NOMO-1 treated with DMSO at 0.1 percent for 48 hours (cell line): Measurements from ENCODE around the gene CTCFL.
"Not testable (repeated sequence)": the region's sequence is repeated elsewhere in the genome, so short reads cannot be mapped to it uniquely, and the experiment has no call there.

Experiments used
- DNase-seq: peaks from one replicate; lab custom pipeline; 2025; ENCODE audit not compliant: unreplicated experiment; lab: John Stamatoyannopoulos, UW

CTCFL gene

DNA sequence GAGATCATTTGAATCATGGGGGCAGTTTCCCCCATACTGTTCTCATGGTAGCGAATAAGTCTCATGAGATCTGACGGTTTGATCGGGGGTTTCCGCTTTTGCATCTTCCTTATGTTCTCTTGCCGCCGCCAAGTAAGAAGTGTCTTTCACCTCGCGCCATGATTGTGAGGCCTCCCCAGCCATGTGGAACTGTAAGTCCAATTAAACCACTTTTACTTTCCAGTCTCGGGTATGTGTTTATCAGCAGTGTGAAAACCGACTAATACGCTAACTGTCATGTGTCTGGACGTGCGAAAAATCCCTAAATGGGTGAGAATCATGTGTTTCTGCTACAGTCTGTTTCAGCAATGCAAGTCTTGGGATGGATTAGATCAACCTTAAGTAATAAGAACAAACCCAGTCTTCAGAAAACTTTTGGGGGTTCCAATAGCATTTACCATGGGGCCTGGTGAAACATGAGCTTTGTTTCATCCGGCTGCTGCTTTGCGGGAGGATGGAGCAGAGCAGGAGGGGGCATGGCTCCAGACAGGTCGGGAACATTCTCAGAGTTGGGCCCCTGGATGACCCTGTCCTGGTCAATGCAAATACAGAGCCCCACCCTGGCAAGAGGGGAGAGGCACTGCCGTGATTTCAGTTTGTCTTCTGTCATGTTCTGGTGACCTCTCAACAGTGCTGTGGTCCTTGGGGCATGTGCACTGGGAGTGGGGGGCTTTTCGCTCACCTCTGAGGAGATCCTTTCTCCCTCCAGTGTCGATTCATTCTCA, 41.5 kb downstream of the CTCFL start:
- DNase-seq, result no peak

- no peak for DNase-seq
Measured at GRCh38 chr20:57482796-57483195, 42.1 kb downstream of the CTCFL start.

GRCh38 chr20:57482148-57482547, 42.8 kb downstream of the CTCFL start:
- DNase-seq, result peak; percentile 42

DNA sequence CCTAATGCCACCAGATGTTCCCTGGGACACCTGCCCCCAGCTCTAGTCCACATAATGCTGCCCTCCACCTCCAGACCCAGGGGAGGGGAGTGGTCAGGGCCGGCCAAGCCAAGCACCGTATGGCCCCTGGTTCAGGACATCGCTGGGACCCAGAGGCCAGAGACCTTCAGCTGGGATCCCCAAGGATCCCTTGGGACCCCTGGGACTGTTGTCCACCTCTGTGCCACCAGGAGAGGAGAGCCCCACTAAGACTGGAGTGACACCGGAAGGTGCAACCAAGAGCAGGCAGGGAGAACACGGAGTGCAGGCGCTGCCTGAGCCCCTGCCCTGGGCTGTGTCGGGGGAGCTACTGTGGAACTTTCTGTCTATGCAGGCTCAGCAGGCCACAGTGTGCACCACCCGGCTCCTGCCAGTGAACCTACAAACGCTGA, 43.6 kb downstream of the CTCFL start:
- no peak for DNase-seq

DNA sequence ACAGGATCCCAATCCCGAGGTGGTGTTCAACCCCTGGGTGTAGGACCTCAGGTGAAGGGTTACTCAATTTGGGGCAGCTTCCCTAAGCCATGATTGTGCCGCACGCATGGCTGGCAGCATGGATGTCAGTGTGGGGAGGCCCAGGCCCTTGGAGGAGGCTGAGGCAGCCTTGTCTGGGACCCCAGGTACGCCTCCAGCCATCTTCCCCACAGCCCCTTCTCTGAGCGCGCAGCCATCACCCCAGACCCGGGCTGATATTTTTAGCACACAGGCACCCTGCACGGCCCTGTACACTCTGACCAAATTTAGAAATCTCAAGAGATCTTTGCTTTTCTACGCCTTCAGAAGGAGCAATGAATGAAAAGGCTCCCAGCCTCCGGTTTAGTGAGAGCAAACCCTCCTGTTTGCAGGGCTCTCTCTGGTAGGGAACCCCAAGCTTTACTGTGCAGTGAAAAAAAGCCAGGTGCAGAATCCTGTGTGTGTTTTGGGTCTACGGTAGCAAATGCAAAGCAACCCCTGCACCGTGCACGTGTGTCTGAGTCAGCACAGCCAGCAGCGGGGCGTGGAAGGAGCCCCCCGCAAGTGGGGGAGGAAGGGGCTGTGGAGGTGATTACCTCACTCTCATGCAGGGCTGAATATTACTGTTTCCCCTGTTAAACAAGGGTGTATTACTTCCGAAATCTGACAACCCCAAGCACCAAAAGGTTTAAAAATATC, 44.3 kb downstream of the CTCFL start:
- peak; percentile 65 for DNase-seq

DNA sequence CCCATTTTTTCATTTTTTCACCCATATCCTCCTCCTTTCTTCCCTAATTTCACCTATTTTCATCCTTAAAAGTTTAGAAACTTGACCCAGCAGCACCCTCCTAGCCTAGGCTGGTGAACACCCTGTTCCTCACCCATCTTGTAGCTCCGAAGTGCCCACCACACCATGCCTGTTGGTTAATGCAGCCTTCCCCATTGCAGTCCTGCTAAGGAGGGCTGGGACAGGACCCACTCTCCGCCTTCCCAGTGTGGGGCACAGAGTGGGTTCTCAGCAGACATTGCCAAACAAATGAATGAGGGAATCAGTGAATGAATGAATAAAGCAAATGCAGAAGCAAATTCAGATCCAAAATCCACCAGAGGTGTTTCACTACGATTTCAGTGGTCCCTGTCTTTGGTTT, 45.7 kb downstream of the CTCFL start:
- no peak for DNase-seq

GRCh38 chr20:57478176-57478575, 46.8 kb downstream of the CTCFL start:
- DNase-seq, result peak; percentile 17

DNA sequence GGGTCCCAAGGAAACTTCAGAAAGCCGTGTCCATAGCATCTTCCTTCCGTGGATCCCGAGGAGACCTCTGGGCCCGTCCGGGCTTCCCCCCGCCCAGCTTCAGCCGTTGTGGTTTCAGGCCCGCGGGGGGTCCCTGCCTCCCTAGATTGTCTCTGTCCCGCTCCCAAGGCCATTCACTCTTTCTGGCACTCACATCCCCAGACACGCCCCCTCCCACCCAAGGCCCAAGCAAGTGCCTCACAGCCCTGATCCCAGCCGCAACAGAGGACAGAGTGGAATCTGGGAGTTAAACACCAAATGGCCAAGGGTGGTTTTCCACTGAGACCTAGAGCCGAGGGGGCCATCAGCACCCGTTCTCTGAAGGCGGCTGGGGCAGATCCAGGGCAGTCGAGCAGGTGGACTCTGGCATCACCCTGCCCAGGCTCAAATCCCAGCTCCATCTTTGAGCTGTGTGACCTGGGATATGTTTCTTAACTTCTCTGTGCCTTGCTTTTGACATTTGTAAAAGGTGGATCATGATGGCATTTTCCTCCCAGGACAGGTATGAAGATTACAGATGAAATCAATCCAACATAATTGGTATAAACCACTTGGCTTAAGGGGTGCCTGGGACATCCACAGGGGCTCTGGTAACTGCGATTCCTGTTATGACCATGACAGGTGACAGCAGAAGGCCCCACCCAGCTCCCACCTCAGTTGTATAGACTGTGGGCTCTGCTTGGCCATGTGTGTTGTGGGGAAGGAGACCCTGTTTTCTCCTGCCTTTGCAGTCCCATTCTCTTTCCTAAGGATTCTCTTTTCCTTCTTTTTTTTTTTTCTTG, 48.1 kb downstream of the CTCFL start:
- no peak for DNase-seq

- peak; percentile 74 for DNase-seq
Measured at GRCh38 chr20:57476084-57476526, 48.8 kb downstream of the CTCFL start.

- no peak for DNase-seq
Measured at GRCh38 chr20:57475388-57476083, 49.4 kb downstream of the CTCFL start.

- DNase-seq, result no peak
Measured at GRCh38 chr20:57474816-57475215, 50.1 kb downstream of the CTCFL start.

GRCh38 chr20:57474205-57474604, 50.7 kb downstream of the CTCFL start:
- peak; percentile 37 for DNase-seq

GRCh38 chr20:57473246-57474048, 51.5 kb downstream of the CTCFL start:
- peak; percentile 89 for DNase-seq

DNA sequence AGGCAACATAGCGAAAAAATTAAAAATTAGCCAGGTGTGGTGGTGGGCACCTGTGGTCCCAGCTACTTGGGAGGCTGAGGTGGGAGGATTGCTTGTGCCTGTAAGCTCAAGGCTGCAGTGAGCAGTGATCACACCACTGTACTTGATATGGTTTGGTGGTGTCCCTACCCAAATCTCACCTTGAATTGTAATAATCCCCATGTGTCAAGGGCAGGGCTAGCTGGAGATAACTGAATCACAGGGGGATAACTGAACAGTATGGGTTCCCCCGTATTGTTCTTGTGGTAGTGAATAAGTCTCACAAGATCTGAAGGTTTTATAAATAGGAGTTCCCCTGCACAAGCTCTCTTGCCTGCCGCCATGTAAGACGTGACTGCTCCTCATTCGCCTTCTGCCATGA, 52.5 kb downstream of the CTCFL start:
- DNase-seq, result not testable (repeated sequence)

DNA sequence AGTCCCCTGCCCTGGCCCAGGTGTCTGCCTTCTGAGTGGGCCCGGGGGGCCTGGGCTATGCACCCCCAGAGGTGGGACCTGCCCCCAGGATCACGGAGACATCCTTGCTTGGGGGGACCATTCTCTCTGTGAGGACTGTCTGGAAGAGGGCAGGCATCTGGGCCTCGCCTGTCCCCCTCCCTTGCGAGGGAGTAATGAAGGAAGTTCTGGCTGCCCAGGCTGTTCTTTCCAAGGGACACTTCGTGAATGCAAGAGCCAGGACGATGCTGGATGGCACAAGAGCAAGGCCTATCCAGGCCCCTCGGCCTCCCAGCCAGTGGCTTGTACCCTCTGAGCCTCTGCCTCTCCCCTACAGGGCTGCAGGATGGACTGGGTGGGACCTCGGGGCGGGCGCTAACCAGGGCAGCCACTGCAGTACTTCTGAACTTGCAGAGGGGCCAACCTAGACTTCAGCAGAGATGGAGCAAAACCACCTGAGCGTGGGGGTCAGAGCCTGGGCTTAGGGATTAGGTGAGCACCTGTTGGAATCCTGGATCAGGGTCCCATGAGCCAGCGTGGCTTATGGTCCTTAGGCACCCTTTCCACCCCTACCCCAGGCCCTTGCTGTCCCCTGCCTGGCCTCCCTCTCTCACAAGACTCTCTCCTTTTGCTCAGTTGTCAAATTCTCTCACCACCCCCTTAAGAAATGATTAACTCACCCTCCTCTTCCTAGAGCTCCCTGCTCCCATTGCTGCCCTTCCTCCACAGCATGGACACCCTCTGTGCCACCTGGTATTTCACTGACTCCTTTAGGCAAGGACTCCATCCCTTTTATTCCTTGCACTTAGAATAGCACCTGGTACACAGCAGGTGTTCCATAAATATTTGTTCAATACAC, 53.2 kb downstream of the CTCFL start:
- DNase-seq, result no peak

DNA sequence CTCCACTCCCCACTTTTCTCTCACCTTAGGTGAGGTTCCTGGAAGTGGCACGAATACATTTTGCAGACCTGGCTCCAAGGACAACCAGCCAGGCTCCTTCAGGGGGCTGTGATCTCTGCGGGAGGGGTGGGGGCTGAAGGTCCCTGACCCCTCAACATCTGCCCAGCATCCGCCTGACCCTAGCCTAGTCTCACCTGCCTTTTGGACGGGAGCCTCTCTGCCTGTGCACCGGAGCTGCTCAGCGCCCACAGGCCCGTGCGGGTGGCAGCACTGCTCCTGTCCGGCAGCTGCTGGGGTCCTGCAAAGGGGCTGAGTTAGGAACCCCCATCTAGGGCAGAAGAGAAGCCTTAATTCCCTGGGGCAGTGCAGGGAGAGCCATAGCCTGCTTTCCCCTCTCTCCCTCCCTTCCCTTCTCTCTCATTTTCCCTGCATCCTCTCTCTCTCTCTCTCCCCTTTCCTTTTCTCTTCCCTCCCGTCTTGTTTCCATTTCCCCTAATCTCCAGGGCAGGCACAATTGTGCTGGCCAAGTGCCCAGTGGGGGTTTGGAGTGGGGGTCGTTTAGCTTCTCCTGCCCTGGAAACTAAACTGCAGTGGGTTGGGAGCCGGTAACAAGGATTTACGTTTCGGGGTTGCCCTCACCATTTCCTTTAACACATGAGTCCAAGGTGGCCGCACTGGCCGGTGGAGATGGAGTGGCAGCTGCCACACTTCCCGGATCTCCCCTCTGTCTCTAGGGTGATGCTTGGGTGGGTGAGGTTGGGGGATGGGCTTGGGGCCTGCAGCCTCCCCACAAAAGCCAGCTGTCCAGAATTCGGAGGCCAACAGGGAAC, 54.1 kb downstream of the CTCFL start:
- DNase-seq, result no peak

DNA sequence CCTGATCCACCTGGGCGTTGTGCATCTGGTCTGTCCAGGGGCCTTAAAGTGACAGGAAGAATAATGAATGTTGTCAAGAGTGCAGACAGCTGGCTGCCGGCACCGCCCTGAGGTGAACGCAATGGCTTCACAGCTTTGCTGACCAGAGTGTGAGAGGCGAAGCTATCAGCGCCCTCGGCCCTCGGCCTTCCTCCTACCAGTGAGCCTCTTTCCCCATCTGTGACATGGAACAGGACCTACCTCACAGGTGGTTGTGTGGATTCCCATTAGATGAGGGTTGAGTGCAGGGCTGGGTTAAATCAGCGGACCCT, 54.8 kb downstream of the CTCFL start:
- no peak for DNase-seq

DNA sequence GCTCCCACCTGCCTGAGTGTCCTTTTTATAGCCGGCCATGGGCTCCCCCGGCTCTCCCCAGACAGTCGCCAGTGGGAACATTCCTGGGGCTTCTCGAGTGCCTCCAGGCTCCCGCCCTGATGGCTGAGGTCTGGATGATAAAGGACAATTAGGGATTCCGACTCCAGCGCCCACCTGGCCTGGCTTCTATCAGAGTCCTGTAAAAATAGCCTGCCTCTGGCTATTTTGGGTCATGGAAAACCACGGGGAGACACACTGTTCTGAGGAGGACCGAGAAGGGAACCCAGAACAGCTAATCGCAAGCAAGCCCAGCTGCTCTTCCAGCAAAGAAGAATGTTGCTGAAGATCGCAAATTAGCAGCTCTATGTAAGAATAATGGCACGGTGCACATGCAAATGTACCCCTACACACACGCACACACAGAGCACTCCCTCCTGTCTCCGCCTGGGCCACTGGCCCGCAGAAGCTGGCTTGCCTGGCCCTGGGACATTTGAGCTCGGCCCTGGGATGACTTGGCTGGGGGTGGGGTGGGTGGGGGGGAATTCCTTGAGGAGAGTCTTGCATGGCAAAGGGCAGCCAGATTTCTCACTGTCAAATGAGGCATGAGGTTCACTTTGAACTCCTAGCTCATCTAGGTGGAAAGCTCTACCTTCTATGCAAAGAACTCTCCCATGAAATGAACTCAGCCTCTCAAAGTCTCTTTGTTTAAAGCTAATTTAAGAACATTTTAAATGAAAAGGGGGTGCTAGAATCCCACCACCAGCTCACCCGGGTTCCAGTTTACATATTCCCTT, 55.3 kb downstream of the CTCFL start:
- DNase-seq, result no peak
